Gastrocnemius medialis (tissue), 4 donors: Measurements from ENCODE around the gene MDH1.

Experiments
- POLR2A ChIP-seq, 2 donors: fragments of 450-650 bp; IDR thresholded peaks; one replicate each; pipeline ENCODE4 v1.6.1; 2017; ENCODE audit warnings: antibody characterized with exemption in 2 of 2, mild to moderate bottlenecking in 2 of 2, moderate library complexity in 2 of 2
- TF ChIP-seq, protein P1 (sequence below), 5 experiments: fragments of 450-650 bp in 3 of 5; fragments of 200-600 bp in 2 of 5; sonication (generic) in 2 of 5; IDR thresholded peaks in 4 of 5; conservative IDR thresholded peaks in 1 of 5; 1 replicate in 4 of 5; 2 replicates in 1 of 5; pipeline ENCODE4 v1.5.1; 2016 to 2019; ENCODE audit warnings: antibody characterized with exemption in 5 of 5, mild to moderate bottlenecking in 3 of 5, moderate library complexity in 3 of 5

DNA sequence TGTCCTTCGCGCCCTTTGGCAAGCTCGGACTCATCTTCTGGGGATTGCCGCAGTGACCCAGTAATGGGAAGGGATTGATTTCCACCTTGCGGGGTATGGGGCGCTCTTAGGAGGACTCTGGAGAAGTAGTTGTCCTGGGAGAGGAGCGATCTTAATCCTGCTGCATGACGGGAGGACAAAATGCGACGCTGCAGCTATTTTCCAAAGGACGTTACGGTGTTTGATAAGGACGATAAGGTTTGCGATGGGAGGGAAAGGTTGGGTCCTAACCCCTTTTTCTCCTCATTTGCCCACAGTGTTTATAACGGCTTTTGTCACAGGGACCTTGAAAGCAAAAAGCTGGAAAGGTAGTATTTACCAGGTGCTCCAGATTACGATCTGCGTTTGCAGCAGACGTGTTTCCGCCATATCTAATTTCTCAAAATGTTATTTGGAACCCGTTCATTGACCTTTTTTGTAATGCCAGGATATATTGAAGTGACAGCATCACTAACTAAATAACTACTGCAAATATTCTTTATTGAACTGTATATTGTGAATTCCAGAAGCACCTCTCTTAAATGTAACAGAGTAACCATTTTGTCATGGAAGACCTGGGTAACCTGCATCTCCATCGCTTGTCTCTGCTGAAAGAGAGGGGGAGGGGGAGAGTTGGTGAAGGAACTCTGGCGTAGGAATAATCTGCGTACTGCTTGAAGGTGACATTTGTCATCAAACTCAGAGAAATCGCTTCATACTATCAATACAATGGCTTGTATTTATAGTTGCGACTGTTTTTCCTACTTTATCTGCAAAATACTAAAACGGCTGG, 590 bp downstream of the MDH1 start:
- no peak for TF ChIP-seq POLR2A (IDR thresholded peaks at IDR 0.05)
- TF ChIP-seq, protein P1, sequence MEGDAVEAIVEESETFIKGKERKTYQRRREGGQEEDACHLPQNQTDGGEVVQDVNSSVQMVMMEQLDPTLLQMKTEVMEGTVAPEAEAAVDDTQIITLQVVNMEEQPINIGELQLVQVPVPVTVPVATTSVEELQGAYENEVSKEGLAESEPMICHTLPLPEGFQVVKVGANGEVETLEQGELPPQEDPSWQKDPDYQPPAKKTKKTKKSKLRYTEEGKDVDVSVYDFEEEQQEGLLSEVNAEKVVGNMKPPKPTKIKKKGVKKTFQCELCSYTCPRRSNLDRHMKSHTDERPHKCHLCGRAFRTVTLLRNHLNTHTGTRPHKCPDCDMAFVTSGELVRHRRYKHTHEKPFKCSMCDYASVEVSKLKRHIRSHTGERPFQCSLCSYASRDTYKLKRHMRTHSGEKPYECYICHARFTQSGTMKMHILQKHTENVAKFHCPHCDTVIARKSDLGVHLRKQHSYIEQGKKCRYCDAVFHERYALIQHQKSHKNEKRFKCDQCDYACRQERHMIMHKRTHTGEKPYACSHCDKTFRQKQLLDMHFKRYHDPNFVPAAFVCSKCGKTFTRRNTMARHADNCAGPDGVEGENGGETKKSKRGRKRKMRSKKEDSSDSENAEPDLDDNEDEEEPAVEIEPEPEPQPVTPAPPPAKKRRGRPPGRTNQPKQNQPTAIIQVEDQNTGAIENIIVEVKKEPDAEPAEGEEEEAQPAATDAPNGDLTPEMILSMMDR (IDR thresholded peaks at IDR 0.05 in 4 of 5, conservative IDR thresholded peaks at IDR 0.05 in 1 of 5) = no peak
